SK-N-SH treated with all-trans-retinoic acid at 6 μM for 48 hours (cell line): ENCODE results near the gene FAM174C.

Experiments
- ATAC-seq: fragments of 200-7000 bp; cut with Tn5 transposase; 3 replicates; pipeline ENCODE4 v1.9.1; 2020; ENCODE audit warnings: mild to moderate bottlenecking, moderate library complexity
- ARNTL ChIP-seq: fragments of 450-650 bp; formaldehyde crosslinking; IDR thresholded peaks from 2 replicates; pipeline ENCODE4 v1.5.0; 2020; ENCODE audit warnings: low read depth, mild to moderate bottlenecking, moderate library complexity, borderline replicate concordance
- BACH2 ChIP-seq: fragments of 250-450 bp; sonication (Bioruptor Pico); IDR thresholded peaks from 2 replicates; pipeline ENCODE4 v1.9.0; 2021; ENCODE audit warnings: mild to moderate bottlenecking, borderline replicate concordance
- CREB5 ChIP-seq: fragments of 250-450 bp; sonication (Bioruptor Pico); IDR thresholded peaks from 2 replicates; pipeline ENCODE4 v1.5.1; 2020; ENCODE audit warnings: low read depth, mild to moderate bottlenecking, moderate library complexity
- CSDC2 ChIP-seq: fragments of 250-450 bp; sonication (Bioruptor Pico); IDR thresholded peaks from 2 replicates; pipeline ENCODE4 v1.5.0; 2020; ENCODE audit warnings: mild to moderate bottlenecking, moderate library complexity
- CSRNP3 ChIP-seq: fragments of 250-450 bp; sonication (Bioruptor Pico); IDR thresholded peaks from 2 replicates; pipeline ENCODE4 v1.5.1; 2021; ENCODE audit warnings: mild to moderate bottlenecking, moderate library complexity
- ESRRG ChIP-seq: fragments of 250-450 bp; sonication (Bioruptor Pico); IDR thresholded peaks from 2 replicates; pipeline ENCODE4 v1.6.1; 2021; ENCODE audit warnings: mild to moderate bottlenecking
- ISL1 ChIP-seq: fragments of 250-450 bp; sonication (Bioruptor Pico); IDR thresholded peaks from 2 replicates; pipeline ENCODE4 v2.1.2; 2022; ENCODE audit warnings: mild to moderate bottlenecking, moderate library complexity
- OSR1 ChIP-seq: fragments of 250-450 bp; sonication (Bioruptor Pico); IDR thresholded peaks from 2 replicates; pipeline ENCODE4 v1.8.0; 2022; ENCODE audit warnings: moderate library complexity, mild to moderate bottlenecking, inconsistent platforms
- PATZ1 ChIP-seq: fragments of 250-450 bp; sonication (Bioruptor Pico); IDR thresholded peaks from 2 replicates; pipeline ENCODE4 v1.8.0; 2020; ENCODE audit warnings: mild to moderate bottlenecking, moderate library complexity, borderline replicate concordance
- POU6F1 ChIP-seq: fragments of 250-450 bp; sonication (Bioruptor Pico); IDR thresholded peaks from 2 replicates; pipeline ENCODE4 v1.8.0; 2021; ENCODE audit warnings: low read depth, mild to moderate bottlenecking, moderate library complexity, borderline replicate concordance
- PPARA ChIP-seq: fragments of 250-450 bp; sonication (Bioruptor Pico); IDR thresholded peaks from 2 replicates; pipeline ENCODE4 v1.5.0; 2020; ENCODE audit warnings: mild to moderate bottlenecking, borderline replicate concordance
- RARB ChIP-seq: fragments of 250-450 bp; sonication (Bioruptor Pico); IDR thresholded peaks from 2 replicates; pipeline ENCODE4 v1.8.0; 2021; ENCODE audit warnings: mild to moderate bottlenecking, moderate library complexity
- TCF4 ChIP-seq: fragments of 250-450 bp; sonication (Bioruptor Pico); IDR thresholded peaks from 2 replicates; pipeline ENCODE4 v1.8.0; 2021; ENCODE audit warnings: mild to moderate bottlenecking, moderate library complexity, borderline replicate concordance
- TOX ChIP-seq: fragments of 250-450 bp; sonication (Bioruptor Pico); IDR thresholded peaks from 2 replicates; pipeline ENCODE4 v1.8.0; 2021; ENCODE audit warnings: mild to moderate bottlenecking, moderate library complexity, borderline replicate concordance
- ZC3H10 ChIP-seq: fragments of 250-450 bp; sonication (Bioruptor Pico); IDR thresholded peaks from 2 replicates; pipeline ENCODE4 v1.5.1; 2021; ENCODE audit warnings: mild to moderate bottlenecking, moderate library complexity
- ZFP3 ChIP-seq: fragments of 250-450 bp; sonication (Bioruptor Pico); IDR thresholded peaks from 2 replicates; pipeline ENCODE4 v1.5.0; 2020; ENCODE audit warnings: mild to moderate bottlenecking, moderate library complexity
- ZFP30 ChIP-seq: fragments of 450-650 bp; formaldehyde crosslinking; IDR thresholded peaks from 2 replicates; pipeline ENCODE4 v1.5.0; 2022; ENCODE audit warnings: mild to moderate bottlenecking, moderate library complexity
- ZNF70 ChIP-seq: fragments of 450-650 bp; formaldehyde crosslinking; IDR thresholded peaks from 2 replicates; pipeline ENCODE4 v1.5.0; 2020; ENCODE audit warnings: mild to moderate bottlenecking, moderate library complexity

The FAM174C gene

GRCh38 chr19:1265615-1266128, 9.7 kb upstream of the FAM174C start (continued):
- TF ChIP-seq POU6F1 (CRISPR knock-in tag) (no peak), CREB5 (CRISPR knock-in tag) (no peak), ESRRG (CRISPR knock-in tag) (no peak), ARNTL (CRISPR knock-in tag) (no peak), CSRNP3 (CRISPR knock-in tag) (no peak), RARB (no peak)

GRCh38 chr19:1266129-1266915, 9.0 kb upstream of the FAM174C start:
- ATAC-seq, result peak; percentile 47
- peak; percentile 65; the same call in 1 of the 2 replicates for TF ChIP-seq PATZ1 (CRISPR knock-in tag)
- peak; percentile 14; the same call in 1 of the 2 replicates for TF ChIP-seq TCF4 (CRISPR knock-in tag)
- TF ChIP-seq POU6F1 (CRISPR knock-in tag), result no peak

- peak; percentile 30 for ATAC-seq
- TF ChIP-seq ARNTL (CRISPR knock-in tag) (no peak), ZFP30 (CRISPR knock-in tag) (no peak), POU6F1 (CRISPR knock-in tag) (no peak), CSDC2 (CRISPR knock-in tag) (no peak), ZFP3 (CRISPR knock-in tag) (no peak), ISL1 (CRISPR knock-in tag) (no peak), TOX (CRISPR knock-in tag) (no peak), OSR1 (no peak), BACH2 (CRISPR knock-in tag) (no peak), ZC3H10 (CRISPR knock-in tag) (no peak), PPARA (CRISPR knock-in tag) (no peak), PATZ1 (CRISPR knock-in tag) (no peak), ZNF70 (CRISPR knock-in tag) (no peak), RARB (no peak), TCF4 (CRISPR knock-in tag) (no peak), ESRRG (CRISPR knock-in tag) (no peak)
Measured at GRCh38 chr19:1266916-1267476, 8.3 kb upstream of the FAM174C start.
